ENCODE results near the gene MYO3B.
"Not testable (repeated sequence)": the region's sequence is repeated elsewhere in the genome, so short reads cannot be mapped to it uniquely, and the experiment has no call there.

The MYO3B gene

GRCh38 chr2:170344663-170345346 is 166.9 kb downstream of the MYO3B start:
- DNase-seq = no peak

- DNase-seq = no peak
Observed at GRCh38 chr2:170345607-170346006, 167.7 kb downstream of the MYO3B start.

- not testable (repeated sequence) for DNase-seq
Observed at GRCh38 chr2:170349269-170349668, 171.3 kb downstream of the MYO3B start.

- DNase-seq = no peak
Observed at GRCh38 chr2:170350929-170351826, 173.2 kb downstream of the MYO3B start.

- DNase-seq = no peak
Observed at GRCh38 chr2:170353723-170354122, 175.8 kb downstream of the MYO3B start.

GRCh38 chr2:170354388-170354787 is 176.4 kb downstream of the MYO3B start:
- no peak for DNase-seq

- no peak for DNase-seq
Observed at GRCh38 chr2:170354855-170355780, 177.2 kb downstream of the MYO3B start.

- DNase-seq = no peak
Observed at GRCh38 chr2:170359466-170359865, 181.5 kb downstream of the MYO3B start.

GRCh38 chr2:170360546-170361089 is 182.7 kb downstream of the MYO3B start:
- no peak for DNase-seq

GRCh38 chr2:170361090-170361936 is 183.4 kb downstream of the MYO3B start:
- peak; percentile 53 for DNase-seq

GRCh38 chr2:170362313-170362870 is 184.4 kb downstream of the MYO3B start:
- DNase-seq = peak; percentile 6

GRCh38 chr2:170362871-170363631 is 185.1 kb downstream of the MYO3B start:
- DNase-seq = peak; percentile 89

GRCh38 chr2:170365003-170365402 is 187.1 kb downstream of the MYO3B start:
- DNase-seq = no peak

GRCh38 chr2:170365686-170366085 is 187.7 kb downstream of the MYO3B start:
- DNase-seq = no peak

- DNase-seq = no peak
Observed at GRCh38 chr2:170368370-170368769, 190.4 kb downstream of the MYO3B start.

GRCh38 chr2:170369228-170369627 is 191.3 kb downstream of the MYO3B start:
- DNase-seq = no peak

- peak; percentile 7 for DNase-seq
Observed at GRCh38 chr2:170369894-170370293, 191.9 kb downstream of the MYO3B start.

GRCh38 chr2:170371231-170371998 is 193.5 kb downstream of the MYO3B start:
- no peak for DNase-seq

GRCh38 chr2:170375192-170375591 is 197.2 kb downstream of the MYO3B start:
- DNase-seq = peak; percentile 13
